Naive B cell (primary cell): ENCODE measurements around the gene BNIP5. TPM values are rescaled to one million over a fixed set of nuclear protein-coding genes. Genes with fewer than 3 reads are reported as not detected.

Experiments
- ATAC-seq, 2 donors: fragments of 150-1000 bp; cut with Tn5 transposase; 2 replicates each; pipeline ENCODE4 v1.10.0; 2021; ENCODE audit warnings: low read depth in 2 of 2, mild to moderate bottlenecking in 2 of 2, moderate library complexity in 2 of 2
- DNase-seq: peaks from one replicate; pipeline ENCODE4 v3.0.0; 2022
- H3K27ac Mint-ChIP-seq, 6 donors: one replicate each; pipeline ENCODE4 v1.8.0; 2020 to 2022; ENCODE audit warnings: mild to moderate bottlenecking in 6 of 6, mixed read lengths in 6 of 6, moderate library complexity in 5 of 6, inconsistent platforms in 2 of 6
- H3K27me3 Mint-ChIP-seq, 3 donors: one replicate each; pipeline ENCODE4 v1.8.0; 2021 to 2022; ENCODE audit warnings: mixed read lengths in 3 of 3, mild to moderate bottlenecking in 1 of 3
- H3K36me3 Mint-ChIP-seq, 2 donors: one replicate each; pipeline ENCODE4 v1.8.0; 2020 to 2022; ENCODE audit warnings: mixed read lengths in 2 of 2, inconsistent platforms in 1 of 2, mild to moderate bottlenecking in 1 of 2
- H3K4me1 Mint-ChIP-seq, 3 donors: one replicate each; pipeline ENCODE4 v1.8.0; 2020 to 2022; ENCODE audit warnings: mixed read lengths in 3 of 3, inconsistent platforms in 1 of 3, mild to moderate bottlenecking in 1 of 3, moderate library complexity in 1 of 3
- H3K4me3 Mint-ChIP-seq, 8 donors: one replicate each; pipeline ENCODE4 v1.8.0; 2020 to 2022; ENCODE audit warnings: mild to moderate bottlenecking in 8 of 8, mixed read lengths in 8 of 8, moderate library complexity in 8 of 8, inconsistent platforms in 2 of 8
- H3K9me3 Mint-ChIP-seq, 7 donors: one replicate each; pipeline ENCODE4 v1.8.0; 2020 to 2022; ENCODE audit warnings: mixed read lengths in 7 of 7, mild to moderate bottlenecking in 5 of 7, inconsistent platforms in 2 of 7, moderate library complexity in 1 of 7
- polyA plus RNA-seq, 6 donors: library from polyadenylated mRNA; unstranded; fragments of 300-500 nt; fragmentation: Illumina TruSeq; gene quantifications; one replicate each; pipeline ENCODE4 v1.2.3, GENCODE V29; 2021; ENCODE audit warnings: low read depth in 6 of 6

BNIP5 gene
- polyA plus RNA-seq, 6 donors from 2014 or later: not detected

GRCh38 chr6:36323062-36323461, 13.6 kb downstream of the BNIP5 start:
- ATAC-seq (no peak), DNase-seq (no peak)
- Mint-ChIP-seq H3K4me1 (peaks cover 0 to 2% (median 0%) of the 10 kb centered on the region in 3 donors), H3K27ac (no peak overlapping the region), H3K9me3 (no peaks in the 10 kb centered on the region), H3K4me3 (no peak overlapping the region), H3K27me3 (no peaks in the 10 kb centered on the region), H3K36me3 (no peaks in the 10 kb centered on the region)

- no peak for ATAC-seq
- no peak overlapping the region for H3K4me3 Mint-ChIP-seq
- no peaks in the 10 kb centered on the region for H3K9me3 Mint-ChIP-seq
- DNase-seq: no peak
- H3K4me1 Mint-ChIP-seq: peaks cover 0 to 2% (median 0%) of the 10 kb centered on the region in 3 donors
- H3K27ac Mint-ChIP-seq: no peak overlapping the region
- no peaks in the 10 kb centered on the region for H3K36me3 Mint-ChIP-seq
- peaks cover 0 to 1% (median 0%) of the 10 kb centered on the region in 3 donors for H3K27me3 Mint-ChIP-seq
Observed at GRCh38 chr6:36322591-36322990, 14.1 kb downstream of the BNIP5 start.

- H3K4me1 Mint-ChIP-seq: no peaks in the 10 kb centered on the region
- DNase-seq (no peak), ATAC-seq (no peak)
- no peaks in the 10 kb centered on the region for H3K9me3 Mint-ChIP-seq
- H3K4me3 Mint-ChIP-seq: no peak overlapping the region
- H3K27ac Mint-ChIP-seq: no peak overlapping the region
- peaks cover 0 to 12% (median 0%) of the 10 kb centered on the region in 3 donors for H3K27me3 Mint-ChIP-seq
- H3K36me3 Mint-ChIP-seq: no peaks in the 10 kb centered on the region
Observed at GRCh38 chr6:36320475-36320874, 16.2 kb downstream of the BNIP5 start.

GRCh38 chr6:36319821-36320220, 16.9 kb downstream of the BNIP5 start:
- Mint-ChIP-seq H3K4me1 (no peaks in the 10 kb centered on the region), H3K27me3 (peaks cover 0 to 12% (median 0%) of the 10 kb centered on the region in 3 donors), H3K27ac (peak overlapping the region in 1 of 6 donors; percentile 78), H3K36me3 (no peaks in the 10 kb centered on the region), H3K9me3 (no peaks in the 10 kb centered on the region), H3K4me3 (no peak overlapping the region)
- no peak for DNase-seq
- ATAC-seq: no peak

- Mint-ChIP-seq H3K27me3 (peaks cover 0 to 12% (median 0%) of the 10 kb centered on the region in 3 donors), H3K36me3 (no peaks in the 10 kb centered on the region), H3K4me1 (no peaks in the 10 kb centered on the region), H3K4me3 (no peak overlapping the region), H3K27ac (no peak overlapping the region), H3K9me3 (no peaks in the 10 kb centered on the region)
- DNase-seq: no peak
- no peak for ATAC-seq
Observed at GRCh38 chr6:36319436-36319762, 17.3 kb downstream of the BNIP5 start.

- no peaks in the 10 kb centered on the region for H3K9me3 Mint-ChIP-seq
- no peak overlapping the region for H3K4me3 Mint-ChIP-seq
- H3K4me1 Mint-ChIP-seq: peaks cover 0 to 4% (median 0%) of the 10 kb centered on the region in 3 donors
- peaks cover 0 to 12% (median 0%) of the 10 kb centered on the region in 3 donors for H3K27me3 Mint-ChIP-seq
- no peak for DNase-seq
- ATAC-seq: no peak
- peak overlapping the region in 1 of 6 donors; percentile 47 for H3K27ac Mint-ChIP-seq
- no peaks in the 10 kb centered on the region for H3K36me3 Mint-ChIP-seq
Observed at GRCh38 chr6:36318690-36319435, 17.8 kb downstream of the BNIP5 start.

- ATAC-seq (no peak), DNase-seq (no peak)
- Mint-ChIP-seq H3K4me1 (peaks cover 5 to 15% (median 8%) of the 10 kb centered on the region in 3 donors), H3K27ac (no peak overlapping the region), H3K9me3 (no peaks in the 10 kb centered on the region), H3K27me3 (peaks cover 0 to 12% (median 0%) of the 10 kb centered on the region in 3 donors), H3K4me3 (peak overlapping the region in 1 of 8 donors; percentile 58), H3K36me3 (no peaks in the 10 kb centered on the region)
Observed at GRCh38 chr6:36317623-36318022, 19.1 kb downstream of the BNIP5 start.

- Mint-ChIP-seq H3K36me3 (no peaks in the 10 kb centered on the region), H3K9me3 (no peaks in the 10 kb centered on the region), H3K4me1 (peaks cover 10 to 21% (median 11%) of the 10 kb centered on the region in 3 donors), H3K27ac (peak overlapping the region in 1 of 6 donors; percentile 48), H3K27me3 (peaks cover 0 to 12% (median 7%) of the 10 kb centered on the region in 3 donors), H3K4me3 (no peak overlapping the region)
- DNase-seq: no peak
- ATAC-seq: no peak
Observed at GRCh38 chr6:36315921-36316320, 20.8 kb downstream of the BNIP5 start.

- Mint-ChIP-seq H3K4me3 (peak overlapping the region in 1 of 8 donors; percentile 12), H3K27ac (peak overlapping the region in 1 of 6 donors; percentile 47), H3K4me1 (peaks cover 10 to 21% (median 11%) of the 10 kb centered on the region in 3 donors), H3K27me3 (peaks cover 0 to 16% (median 12%) of the 10 kb centered on the region in 3 donors), H3K36me3 (no peaks in the 10 kb centered on the region), H3K9me3 (no peaks in the 10 kb centered on the region)
- ATAC-seq (no peak), DNase-seq (no peak)
Observed at GRCh38 chr6:36314221-36315014, 22.3 kb downstream of the BNIP5 start.

GRCh38 chr6:36313649-36313936, 23.1 kb downstream of the BNIP5 start:
- Mint-ChIP-seq H3K4me3 (no peak overlapping the region), H3K9me3 (no peaks in the 10 kb centered on the region), H3K27ac (peak overlapping the region in 1 of 6 donors; percentile 39), H3K4me1 (peaks cover 10 to 21% (median 11%) of the 10 kb centered on the region in 3 donors), H3K36me3 (no peaks in the 10 kb centered on the region), H3K27me3 (peaks cover 0 to 16% (median 12%) of the 10 kb centered on the region in 3 donors)
- DNase-seq: no peak
- no peak for ATAC-seq

GRCh38 chr6:36312854-36313648, 23.6 kb downstream of the BNIP5 start:
- Mint-ChIP-seq H3K4me3 (peak overlapping the region in 1 of 8 donors; percentile 23), H3K27me3 (peaks cover 0 to 16% (median 12%) of the 10 kb centered on the region in 3 donors), H3K4me1 (peaks cover 10 to 21% (median 11%) of the 10 kb centered on the region in 3 donors), H3K9me3 (no peaks in the 10 kb centered on the region), H3K27ac (peak overlapping the region in 2 of 6 donors; percentile 39 to 91), H3K36me3 (no peaks in the 10 kb centered on the region)
- ATAC-seq: peak; percentile 77 to 79
- DNase-seq: peak; percentile 7

- ATAC-seq (no peak), DNase-seq (no peak)
- Mint-ChIP-seq H3K27me3 (peaks cover 3 to 16% (median 7%) of the 10 kb centered on the region in 3 donors), H3K4me1 (peaks cover 10 to 21% (median 11%) of the 10 kb centered on the region in 3 donors), H3K4me3 (no peak overlapping the region), H3K36me3 (no peaks in the 10 kb centered on the region), H3K27ac (no peak overlapping the region), H3K9me3 (no peaks in the 10 kb centered on the region)
Observed at GRCh38 chr6:36309900-36310299, 26.8 kb downstream of the BNIP5 start.

- ATAC-seq: no peak
- Mint-ChIP-seq H3K4me3 (no peak overlapping the region), H3K4me1 (peaks cover 10 to 20% (median 11%) of the 10 kb centered on the region in 3 donors), H3K9me3 (no peaks in the 10 kb centered on the region), H3K36me3 (no peaks in the 10 kb centered on the region), H3K27me3 (peaks cover 3 to 16% (median 7%) of the 10 kb centered on the region in 3 donors), H3K27ac (no peak overlapping the region)
- no peak for DNase-seq
Observed at GRCh38 chr6:36309203-36309602, 27.5 kb downstream of the BNIP5 start.
